ENCODE results near the gene SELENON.

Gene SELENON

DNA sequence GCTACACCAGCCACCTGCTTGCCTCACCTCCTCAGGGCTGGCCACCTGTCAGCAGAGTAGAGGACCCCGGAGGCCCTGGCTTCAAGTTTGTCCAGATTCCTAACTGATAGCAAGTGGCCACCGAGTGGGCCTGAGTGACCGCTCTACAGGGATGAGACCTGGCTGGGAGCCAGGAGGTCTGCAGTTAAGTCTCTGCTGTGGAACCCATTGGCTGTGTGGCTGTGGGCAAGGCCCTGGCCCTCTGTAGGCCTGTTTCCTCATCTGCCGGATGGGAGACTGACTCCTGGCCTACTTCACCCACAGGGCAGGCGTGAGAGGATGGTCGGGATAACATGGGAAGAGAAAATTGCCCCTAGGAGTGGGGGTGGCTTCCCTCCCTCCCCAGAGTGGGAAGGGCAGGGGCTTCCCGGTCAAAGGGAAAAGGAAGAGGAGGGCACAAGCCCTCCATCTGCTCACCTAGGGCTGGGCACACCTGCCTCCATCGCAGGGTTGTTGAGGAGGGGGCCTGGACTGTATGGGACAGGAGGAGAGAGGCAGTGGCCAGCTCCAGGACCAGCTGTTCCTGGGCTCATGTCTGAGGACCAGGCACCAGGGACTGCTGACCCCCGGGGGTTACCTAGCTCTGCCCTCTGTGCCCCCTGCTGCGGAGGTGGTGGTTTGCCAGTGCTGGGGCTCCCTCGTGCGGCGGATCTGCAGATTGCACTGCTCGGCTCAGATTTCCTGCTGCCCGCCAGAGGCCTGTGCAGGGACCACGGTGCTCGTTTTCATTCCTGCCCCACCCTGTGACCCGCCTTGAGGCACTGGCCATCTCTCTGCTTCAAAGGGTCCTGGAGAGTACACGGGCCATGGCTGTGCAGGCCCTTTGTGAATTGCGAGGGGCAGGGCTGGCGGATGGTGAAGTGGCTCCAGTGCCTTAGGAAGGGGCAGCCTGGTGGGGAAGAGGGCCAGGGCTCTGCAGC lies 10.6 kb downstream of the SELENON start:
- DNase-seq: peak; percentile 75 to 82

DNA sequence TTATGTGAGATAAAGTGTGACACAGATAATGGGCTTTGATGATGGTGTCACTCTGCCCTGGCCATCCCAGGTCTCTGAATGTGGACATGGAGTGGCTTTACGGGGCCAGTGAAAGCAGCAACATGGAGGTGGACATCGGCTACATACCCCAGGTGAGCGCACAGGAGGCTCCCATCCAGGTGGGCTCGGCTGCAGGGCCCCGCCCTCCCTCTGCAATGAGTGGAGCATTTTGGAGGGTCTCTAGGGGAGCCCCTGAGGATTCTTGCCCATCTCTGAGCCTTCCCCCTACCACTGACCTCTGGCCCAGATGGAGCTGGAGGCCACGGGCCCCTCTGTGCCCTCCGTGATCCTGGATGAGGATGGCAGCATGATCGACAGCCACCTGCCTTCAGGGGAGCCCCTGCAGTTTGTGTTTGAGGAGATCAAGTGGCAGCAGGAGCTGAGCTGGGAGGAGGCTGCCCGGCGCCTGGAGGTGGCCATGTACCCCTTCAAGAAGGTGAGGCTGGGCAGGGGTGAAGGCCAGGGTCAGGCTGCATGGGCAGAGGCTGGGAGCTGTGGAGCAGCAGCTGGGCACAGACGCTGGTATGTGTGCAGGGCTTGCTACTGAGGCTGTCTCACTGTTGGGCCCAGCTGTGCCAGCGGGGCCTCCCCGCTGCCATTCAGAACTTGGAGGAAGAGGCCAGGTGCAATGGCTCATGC lies 11.5 kb downstream of the SELENON start:
- no peak for DNase-seq

DNA sequence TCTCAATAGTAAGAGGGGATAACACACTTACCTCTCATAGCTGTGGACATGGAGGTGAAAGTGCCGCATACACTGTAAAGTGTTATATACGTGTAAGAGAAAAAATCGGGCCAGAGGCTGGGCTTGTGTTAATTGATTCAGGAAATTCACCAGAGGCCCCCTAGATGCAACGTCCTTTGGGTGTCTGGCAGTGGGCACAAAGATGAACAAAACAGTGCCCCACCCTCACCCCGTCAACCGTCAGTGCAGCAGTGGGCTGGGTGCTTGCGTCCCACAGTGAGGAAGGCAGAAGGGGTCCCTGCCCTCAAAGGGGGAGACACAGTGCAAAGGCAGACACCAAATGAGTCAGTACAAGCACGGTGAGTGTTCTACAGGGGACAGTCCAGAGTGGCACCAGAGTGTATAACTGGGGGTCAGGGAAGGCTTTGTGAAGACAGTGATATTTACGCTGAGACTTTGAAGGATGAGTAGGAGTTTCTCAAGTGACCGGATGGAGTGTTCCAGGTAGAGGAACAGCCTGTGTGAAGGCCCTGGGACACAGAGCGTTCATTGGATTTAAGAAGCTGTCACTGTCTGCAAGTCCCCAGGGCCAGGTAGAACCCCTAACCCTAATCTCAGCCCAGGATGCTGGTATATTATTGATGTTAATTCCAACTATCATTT lies 13.2 kb downstream of the SELENON start:
- no peak for DNase-seq

DNA sequence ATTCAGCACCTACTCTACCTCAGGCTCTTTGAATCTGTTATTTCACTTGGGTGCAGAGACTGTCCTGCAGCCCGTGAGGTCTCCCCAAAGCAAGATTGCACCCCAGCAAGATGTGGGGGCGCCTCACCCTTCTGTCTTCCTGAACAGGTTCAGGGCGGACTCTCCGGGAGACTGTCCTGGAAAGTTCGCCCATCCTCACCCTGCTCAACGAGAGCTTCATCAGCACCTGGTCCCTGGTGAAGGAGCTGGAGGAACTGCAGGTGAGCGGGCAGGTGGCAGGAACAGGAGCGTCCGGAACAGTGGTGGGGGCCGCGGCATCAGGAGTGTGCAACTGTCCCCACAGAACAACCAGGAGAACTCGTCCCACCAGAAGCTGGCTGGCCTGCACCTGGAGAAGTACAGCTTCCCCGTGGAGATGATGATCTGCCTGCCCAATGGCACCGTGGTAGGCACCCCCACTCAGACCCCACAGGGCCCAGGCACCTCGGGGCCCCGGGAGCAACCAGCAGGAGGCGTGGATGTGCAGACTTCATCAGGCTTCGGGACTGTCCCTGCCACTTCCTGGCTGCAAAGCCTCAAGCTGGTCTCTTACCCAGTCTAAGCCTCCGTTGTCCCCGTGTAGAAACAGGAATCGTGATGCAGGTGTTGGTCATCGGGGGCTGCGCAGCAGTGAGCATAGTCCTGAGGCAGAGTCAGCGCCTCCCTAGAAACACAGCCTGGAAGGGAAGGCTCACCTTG lies 13.9 kb downstream of the SELENON start:
- no peak for DNase-seq

DNA sequence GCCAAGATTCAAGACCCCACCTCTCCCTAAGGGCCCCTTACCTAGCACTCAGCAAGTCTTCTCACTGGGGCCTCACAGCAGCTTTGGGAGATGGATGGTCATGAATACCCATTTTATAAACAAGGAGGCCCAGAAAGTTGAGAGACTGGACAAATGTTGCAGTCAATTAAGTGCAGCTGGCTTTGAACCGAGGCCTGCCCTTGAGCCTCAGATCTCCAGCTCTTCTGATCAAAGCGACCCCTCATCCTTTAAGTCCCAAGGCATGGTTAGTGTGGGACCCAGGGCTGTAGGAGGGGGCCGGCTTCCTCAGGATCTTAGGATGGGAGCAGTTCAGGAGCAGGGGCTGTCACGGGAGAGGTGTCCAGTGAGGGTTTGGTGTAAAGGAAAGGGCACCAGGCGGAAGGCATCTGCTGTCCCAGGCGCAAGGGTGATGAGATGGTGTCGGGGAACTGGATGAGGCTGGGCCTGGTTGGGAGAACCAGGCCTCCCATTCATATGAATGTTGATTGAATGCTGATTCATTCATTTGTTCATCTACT lies 14.6 kb downstream of the SELENON start:
- no peak for DNase-seq

DNA sequence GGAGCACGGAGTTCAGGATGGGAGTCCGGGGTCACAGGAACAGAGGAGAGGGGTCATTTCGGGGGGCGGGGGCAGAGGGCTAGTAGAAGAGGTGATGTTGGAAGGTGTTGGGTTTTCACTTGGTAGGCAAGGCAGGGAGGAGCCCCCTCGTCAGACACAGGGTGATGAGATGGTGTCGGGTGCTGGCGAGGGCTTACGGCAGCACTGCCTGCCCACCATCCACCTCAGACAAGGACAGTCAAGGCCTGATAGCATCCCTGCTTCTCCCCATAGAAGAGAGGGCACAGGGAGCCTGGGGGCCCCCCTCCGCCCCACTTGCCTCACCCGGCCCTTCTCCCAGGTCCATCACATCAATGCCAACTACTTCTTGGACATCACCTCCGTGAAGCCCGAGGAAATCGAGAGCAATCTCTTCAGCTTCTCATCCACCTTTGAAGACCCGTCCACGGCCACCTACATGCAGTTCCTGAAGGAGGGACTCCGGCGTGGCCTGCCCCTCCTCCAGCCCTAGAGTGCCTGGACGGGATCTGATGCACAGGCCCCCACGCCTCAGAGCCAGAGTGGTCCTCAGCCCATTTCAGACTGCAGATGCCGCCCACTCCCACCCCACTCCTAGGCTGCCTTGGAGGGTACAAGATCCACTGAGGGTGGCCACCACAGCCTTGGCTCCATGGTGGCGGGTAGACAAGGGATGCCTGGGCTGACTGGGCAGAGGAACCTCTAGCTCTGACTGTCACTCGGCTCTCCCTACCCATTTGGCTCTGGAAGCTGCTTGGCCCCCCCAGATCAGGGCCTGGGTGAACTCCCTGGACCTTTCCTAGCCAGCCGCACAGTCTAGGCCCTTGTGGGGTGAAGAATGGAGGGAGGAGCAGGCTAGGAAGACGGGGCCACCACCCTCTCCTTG lies 15.5 kb downstream of the SELENON start:
- DNase-seq: no peak

DNA sequence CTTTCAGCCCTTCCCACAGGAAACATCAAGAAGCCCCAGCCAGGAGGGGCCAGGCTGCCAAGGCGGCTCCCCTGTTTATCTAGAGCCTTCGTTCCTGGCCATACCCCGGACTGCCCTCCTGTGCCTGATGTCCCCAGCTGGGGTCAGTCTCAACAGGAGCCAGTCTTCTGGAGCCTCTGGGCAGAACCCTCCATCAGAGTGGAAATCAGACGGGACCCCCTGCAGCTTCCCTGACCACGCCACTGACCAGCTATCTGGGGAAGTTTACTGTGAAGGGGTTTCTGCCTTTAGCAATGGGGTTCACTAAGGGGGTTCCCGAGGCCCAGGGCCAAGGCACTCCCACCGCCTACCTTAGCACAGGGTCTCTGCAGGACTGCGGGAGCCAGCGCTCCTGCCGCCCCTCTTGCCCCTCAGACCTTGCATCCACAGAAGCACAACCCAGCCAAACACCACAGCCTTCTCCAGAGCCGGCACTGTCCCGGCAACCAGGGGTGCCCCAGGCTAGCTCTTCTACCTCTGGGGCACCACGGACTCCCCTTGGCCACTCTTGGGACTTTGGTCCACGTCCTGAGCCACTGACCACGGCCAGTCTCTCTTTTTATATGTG lies 16.2 kb downstream of the SELENON start:
- DNase-seq: no peak

DNA sequence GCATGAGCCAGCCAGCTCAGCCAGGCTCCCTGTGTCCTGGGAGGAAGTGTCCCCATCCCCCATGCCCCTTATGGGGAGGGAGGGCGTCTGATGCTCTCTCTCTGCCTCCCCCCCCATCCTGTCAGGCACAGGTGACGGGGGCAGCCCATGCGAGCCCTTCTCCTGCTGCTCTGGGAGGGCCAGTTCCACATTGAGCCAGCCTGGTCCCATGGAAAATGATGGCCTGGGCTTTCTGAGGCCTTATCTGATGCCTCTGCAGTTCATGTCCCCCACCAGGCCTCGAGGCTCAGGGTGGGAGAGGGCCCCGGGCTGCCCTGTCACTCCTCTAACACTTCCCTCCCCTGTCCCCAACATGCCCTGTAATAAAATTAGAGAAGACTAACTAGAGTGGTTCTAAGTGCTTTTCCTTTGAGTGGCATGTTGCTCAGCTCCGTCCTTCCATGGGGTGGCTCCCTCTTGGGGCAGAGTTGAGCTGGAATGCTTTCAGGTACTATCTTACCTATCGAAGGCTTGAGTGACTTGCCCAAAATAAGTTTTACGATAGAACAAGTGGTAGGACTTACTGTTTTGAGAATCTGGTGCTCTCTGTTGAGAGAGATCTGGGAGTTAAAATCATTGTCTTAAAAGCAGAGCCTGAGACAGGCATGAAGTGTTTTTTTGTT lies 18.0 kb downstream of the SELENON start:
- DNase-seq: no peak

DNA sequence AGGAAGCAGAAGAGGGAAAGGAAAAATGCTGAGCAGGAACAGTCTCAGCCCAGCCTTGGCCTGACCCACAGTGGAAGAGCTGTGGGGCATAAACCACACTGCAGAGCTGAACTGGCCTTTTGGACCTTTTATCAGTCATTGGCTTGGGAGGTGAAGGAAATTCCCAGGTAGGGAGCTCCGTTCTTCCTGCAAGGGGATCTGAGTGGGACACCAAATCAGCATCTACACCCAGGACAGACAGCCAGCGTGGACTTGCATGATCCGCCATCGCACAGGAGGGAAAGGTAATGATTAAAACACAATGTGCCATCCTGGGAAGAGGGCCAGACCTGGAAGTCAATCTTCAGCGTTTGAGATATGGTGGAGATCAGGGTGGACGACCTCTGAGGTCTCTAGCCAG lies 18.6 kb downstream of the SELENON start:
- no peak for DNase-seq

DNA sequence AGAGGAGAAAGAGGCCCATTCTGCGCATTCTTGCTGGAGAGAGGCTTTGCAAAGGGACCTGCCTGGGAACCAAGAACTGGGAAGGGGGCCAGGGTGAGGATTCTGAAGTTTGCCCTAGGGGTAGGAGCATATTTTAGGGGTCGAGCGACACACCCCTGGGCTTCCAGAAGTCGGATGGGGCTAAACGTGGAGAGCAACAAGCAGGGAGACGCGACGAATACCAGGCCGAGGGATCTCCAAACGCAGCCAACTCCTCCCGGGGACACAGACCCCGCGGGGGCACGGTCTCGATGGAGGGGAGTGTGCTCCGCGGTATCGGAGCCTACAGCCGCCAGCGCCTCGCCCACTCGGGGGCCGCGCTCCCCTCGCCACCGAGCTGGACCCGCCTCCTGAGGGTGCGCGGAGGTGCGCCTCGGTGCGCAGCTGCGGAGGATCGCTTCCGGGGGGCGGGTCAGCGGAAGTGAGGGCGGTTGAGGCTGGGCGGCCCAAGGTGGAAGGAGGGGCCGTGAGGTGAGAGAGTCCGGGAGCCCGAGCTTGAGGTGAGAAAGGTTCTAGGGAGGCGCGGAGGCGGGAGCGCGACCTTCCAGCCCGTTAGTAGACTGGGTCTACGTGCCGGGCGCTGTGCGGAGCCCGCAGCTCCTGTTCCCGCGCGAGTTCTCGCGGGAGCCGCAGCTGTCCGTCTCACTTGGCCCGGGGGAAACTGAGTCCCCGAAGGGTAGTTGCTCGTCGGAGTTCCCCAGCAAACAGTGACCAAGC lies 19.7 kb downstream of the SELENON start, which contains the start of gene MTFR1L:
MTFR1L (plus strand) TSS at position 464 of the 756 bp plus-strand sequence. CDS start 3,151 bp downstream, outside the sequence.
- peak; percentile 90 to 93 for DNase-seq

DNA sequence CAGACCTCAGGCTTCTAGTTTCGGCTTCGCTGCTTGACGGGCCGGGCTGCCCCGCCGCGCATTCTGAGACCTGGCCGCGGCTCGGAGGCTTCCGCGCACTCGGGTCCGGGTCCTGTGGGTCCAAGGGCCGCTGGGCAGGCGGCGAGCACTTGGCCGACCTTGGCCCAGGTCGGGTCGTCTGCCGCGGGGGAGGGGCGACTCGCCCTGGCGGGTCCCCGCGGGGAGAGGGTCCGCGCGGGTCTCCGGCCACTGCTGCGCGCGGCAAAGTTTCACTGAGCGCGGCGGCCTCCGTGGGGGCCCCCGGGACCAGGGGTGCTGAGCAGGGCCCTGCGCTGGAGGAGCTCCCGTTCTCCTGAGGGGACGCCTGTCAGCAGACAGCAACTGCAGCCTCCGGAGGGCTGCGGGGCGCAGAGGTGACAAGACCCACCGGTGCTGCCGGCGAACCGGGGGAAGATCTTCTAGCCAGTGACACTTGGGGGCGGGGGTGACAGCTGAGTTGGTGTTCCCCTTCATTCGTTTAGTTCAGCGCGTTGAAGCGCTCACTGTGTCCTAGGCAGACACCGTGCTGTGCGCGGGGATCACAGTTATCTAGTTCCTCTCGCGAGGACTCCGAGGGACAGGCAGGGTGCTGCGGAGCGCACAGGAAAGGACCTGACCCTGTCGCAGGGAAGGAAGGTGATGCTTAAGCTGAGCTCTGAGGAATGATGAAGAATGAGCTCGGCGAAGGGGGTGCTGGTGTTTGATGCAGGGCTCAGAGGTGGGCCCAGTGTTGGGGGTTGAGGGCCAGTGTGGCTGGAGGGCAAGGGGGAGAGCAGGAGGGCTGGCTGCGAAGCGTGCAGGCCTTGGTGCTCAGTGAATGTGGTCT lies 20.5 kb downstream of the SELENON start:
- peak; percentile 65 to 67 for DNase-seq

DNA sequence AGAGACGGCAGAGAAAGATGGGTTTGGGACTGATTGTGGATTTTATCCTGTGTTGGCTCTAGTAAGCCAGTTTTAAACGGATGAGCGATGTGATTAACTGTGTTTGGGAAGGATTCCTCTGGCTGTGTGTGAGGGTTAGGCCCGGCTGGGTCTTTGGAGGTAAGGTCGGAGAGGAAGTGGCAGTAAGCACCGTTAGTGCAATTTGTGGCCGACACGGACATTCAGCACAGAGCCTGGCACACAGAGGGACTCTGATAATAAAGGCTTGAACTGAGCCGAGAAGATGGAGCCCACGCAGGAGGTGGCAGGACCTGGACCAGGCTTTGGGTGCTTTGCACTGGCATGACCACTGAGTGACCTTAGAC lies 21.1 kb downstream of the SELENON start:
- DNase-seq: no peak

DNA sequence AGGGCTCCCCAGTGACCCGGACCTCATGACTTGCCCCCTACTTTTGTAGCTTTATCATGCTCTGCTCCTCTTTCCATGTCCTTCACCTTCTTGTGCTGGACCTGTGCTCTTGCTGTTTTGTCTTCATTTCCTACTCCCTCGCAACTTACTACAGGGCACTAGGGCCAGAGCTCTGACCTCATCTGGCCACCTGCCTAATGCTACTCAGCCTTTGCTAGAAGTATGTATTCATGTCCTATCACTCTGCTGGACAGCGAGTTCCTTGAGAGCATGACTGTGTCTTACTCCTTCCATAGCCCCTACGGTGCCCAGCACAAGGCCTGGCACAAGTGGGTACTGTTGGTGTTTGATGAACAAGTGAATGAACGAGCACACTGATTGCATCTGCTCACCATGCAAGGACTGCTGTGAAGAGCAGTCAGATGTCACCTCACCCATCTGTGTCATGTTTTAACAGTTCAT lies 21.7 kb downstream of the SELENON start:
- no peak for DNase-seq

DNA sequence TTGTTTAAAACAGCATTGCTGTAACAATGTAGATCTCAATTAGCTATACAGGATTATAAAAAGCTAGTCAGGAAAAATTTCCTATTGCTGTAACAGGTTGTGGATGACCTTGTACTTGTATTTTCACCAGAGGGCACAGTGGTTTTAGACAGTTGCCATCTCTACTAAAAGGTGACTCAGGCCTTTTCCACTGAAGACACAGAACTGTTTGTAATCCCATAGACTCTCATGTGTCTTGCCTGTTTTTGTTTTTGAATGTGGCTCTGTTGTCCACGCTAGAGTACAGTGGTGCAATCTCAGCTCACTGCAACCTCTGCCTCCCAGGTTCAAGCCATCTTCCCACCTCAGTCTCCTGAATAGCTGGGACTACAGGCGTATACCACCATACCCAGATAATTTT lies 25.6 kb downstream of the SELENON start:
- DNase-seq: no peak

DNA sequence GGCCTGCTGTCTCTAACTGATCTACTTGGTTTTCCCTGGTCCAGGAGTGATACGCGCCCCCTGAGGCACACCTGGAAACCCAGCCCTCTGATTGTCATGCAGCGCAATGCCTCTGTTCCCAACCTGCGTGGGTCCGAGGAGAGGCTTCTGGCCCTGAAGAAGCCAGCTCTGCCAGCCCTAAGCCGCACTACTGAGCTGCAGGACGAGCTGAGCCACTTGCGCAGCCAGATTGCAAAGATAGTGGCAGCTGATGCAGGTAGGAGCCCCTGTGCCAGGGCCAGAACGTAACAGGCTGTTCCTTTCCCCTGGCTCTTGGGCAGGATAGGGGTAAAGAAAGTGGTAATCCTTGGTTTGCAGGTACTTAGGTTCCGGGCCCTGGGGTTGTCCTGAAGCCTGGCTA lies 26.6 kb downstream of the SELENON start:
- DNase-seq: no peak

DNA sequence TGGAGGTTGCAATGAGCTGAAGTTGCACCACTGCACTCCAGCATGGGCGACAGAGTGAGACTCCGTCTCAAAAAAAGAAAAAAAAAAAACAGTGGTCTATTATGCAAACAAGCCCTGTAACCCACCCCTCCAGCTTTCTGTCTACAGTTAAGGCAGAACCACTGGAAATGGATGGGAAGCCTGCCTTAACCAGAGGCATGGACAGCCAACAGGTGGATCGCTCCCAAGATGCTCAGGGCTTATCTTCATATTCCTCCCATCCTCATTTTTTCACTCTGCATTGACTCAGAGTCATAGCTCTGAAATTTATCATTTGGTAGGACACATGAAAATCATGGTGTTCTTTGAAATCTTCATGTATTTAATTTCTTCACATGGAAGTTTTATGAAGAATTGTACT lies 28.5 kb downstream of the SELENON start:
- DNase-seq: no peak

DNA sequence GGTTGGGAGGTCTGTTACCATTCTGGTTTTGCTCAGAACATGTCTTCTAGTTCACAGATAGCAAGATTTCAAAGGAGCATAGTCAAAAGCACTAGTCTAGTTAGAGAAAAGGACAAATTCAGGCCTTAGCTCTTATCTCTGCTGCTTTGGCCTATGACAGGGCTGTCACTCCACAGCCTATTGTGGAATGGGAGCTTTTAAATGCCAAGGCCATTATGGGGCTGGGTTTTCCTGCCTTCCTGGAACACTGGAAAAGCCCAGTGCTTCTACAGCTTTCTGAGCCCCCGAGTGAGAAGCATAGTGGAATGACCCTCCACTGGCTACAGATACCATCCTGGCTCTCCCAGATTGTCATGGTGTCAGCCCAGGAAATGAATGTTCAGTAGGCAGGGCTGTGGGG lies 29.1 kb downstream of the SELENON start:
- no peak for DNase-seq

DNA sequence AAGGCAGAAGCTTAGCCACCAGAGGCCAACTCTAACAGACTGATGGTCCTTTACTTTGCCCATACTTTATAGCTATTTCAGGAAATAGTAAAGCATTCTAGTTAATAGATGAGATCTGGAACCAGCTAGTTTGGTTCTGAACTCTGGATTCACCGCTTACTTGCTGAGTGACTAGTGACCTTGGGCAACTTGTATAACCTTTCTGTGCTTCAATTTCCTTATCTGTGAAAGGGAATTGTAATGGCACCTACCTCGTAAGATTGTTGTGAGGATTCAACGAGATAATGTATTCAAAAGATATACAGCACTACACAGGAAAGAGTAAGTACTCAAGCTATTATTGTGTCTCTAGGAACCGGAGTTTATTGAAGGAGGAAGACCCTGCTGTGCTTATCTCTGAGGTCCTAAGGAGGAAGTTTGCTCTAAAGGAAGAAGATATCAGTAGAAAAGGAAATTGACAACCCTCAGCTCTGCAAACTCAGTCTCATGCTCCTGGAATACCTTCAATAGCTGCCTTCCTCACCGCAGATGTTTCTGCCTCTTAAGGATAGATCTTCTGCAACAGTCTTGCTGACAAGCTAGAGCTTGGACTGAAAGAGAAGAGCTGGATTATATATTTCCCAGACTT lies 31.7 kb downstream of the SELENON start:
- no peak for DNase-seq

All from activated CD4-positive, alpha-beta T cell treated with anti-CD3 and anti-CD28 coated beads for 4 hours (primary cell).